ENCODE measurements around the gene SAPCD2.

GRCh38 chr9:137077758-137078693 lies 7.7 kb upstream of the SAPCD2 start:
- TF ChIP-seq CTCF (tag by site-specific recombination; IDR thresholded peaks at IDR 0.05) = no peak
- TF ChIP-seq GLI4 (tag by site-specific recombination; IDR thresholded peaks at IDR 0.05) = no peak
- TF ChIP-seq SETDB1 (IDR thresholded peaks at IDR 0.05; ENCODE audit: insufficient read length, low read length) = no peak
- no peak for TF ChIP-seq ZNF146 (tag by site-specific recombination; IDR thresholded peaks at IDR 0.05)
- TF ChIP-seq ZNF302 (tag by site-specific recombination; IDR thresholded peaks at IDR 0.05; ENCODE audit: low read depth) = no peak
- TF ChIP-seq ZNF266 (tag by site-specific recombination; IDR thresholded peaks at IDR 0.05; ENCODE audit: low read depth) = no peak
- TF ChIP-seq ZNF580 (tag by site-specific recombination; IDR thresholded peaks at IDR 0.05) = no peak
- TF ChIP-seq PRDM4 (tag by site-specific recombination; IDR thresholded peaks at IDR 0.05) = no peak
- TF ChIP-seq MYNN (tag by site-specific recombination; IDR thresholded peaks at IDR 0.05; ENCODE audit: borderline replicate concordance) = no peak
- TF ChIP-seq ZNF311 (tag by site-specific recombination; IDR thresholded peaks at IDR 0.05; ENCODE audit: borderline replicate concordance) = no peak
- no peak for TF ChIP-seq ZNF112 (tag by site-specific recombination; IDR thresholded peaks at IDR 0.05)
